DOHH2 (cell line): ENCODE measurements around the gene SLC22A12.

Experiments used
- CTCF ChIP-seq: fragments of 200-600 bp; sonication (generic); IDR thresholded peaks from one replicate; pipeline ENCODE4 v1.5.1; 2014; ENCODE audit warnings: antibody characterized with exemption, mild to moderate bottlenecking, low read depth, low read length; ENCODE audit not compliant: poor library complexity, severe bottlenecking
- EZH2phosphoT487 ChIP-seq: fragments of 200-600 bp; sonication (generic); IDR thresholded peaks from 2 replicates; pipeline ENCODE4 v1.6.1; 2017; ENCODE audit warnings: borderline replicate concordance, mild to moderate bottlenecking, antibody characterized with exemption, low read length, moderate library complexity, mixed read lengths

DNA sequence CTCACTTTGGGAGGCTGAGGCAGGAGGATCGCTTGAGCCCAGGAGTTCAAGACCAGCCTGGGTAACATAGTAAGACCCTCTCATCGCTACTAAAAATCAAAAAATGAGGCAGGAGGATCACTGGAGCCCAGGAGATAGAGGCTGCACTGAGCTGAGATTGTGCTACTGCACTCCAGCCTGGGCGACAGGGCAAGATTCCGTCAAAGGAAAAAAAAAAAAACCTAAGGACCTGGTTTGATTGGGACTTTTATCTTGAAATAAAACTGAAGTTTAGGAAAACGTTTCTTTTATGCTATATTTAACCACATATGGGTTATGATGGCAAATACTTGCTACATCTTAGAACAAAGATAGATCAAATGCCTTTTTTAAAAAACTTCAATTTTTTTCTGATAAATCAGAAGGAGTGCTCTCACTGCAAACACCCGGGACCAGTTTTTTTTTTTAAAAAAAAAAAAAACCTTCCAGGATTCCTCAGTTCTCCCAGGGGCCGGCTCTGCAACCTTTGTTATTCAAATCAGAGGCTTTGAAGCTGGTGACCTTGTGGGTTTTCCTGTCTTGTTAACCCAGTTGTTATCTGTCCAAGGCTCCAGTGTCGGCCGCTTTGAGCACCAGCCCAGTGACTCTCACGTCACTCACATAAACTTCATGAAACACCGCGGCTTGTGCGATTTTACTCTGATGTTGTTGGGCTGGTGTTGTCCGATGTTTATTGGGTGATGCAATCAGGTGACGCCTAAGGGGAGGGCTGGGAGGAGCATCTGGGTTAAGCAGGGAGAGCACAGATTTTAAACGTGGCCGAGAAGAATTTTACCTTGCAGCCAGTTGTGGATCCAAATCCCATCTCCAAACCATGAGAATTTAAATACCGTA lies 24.7 kb upstream of the SLC22A12 start:
- TF ChIP-seq CTCF, result no peak
- no peak for TF ChIP-seq EZH2phosphoT487
